ENCODE results near the gene ATF1.

ATF1 gene

DNA sequence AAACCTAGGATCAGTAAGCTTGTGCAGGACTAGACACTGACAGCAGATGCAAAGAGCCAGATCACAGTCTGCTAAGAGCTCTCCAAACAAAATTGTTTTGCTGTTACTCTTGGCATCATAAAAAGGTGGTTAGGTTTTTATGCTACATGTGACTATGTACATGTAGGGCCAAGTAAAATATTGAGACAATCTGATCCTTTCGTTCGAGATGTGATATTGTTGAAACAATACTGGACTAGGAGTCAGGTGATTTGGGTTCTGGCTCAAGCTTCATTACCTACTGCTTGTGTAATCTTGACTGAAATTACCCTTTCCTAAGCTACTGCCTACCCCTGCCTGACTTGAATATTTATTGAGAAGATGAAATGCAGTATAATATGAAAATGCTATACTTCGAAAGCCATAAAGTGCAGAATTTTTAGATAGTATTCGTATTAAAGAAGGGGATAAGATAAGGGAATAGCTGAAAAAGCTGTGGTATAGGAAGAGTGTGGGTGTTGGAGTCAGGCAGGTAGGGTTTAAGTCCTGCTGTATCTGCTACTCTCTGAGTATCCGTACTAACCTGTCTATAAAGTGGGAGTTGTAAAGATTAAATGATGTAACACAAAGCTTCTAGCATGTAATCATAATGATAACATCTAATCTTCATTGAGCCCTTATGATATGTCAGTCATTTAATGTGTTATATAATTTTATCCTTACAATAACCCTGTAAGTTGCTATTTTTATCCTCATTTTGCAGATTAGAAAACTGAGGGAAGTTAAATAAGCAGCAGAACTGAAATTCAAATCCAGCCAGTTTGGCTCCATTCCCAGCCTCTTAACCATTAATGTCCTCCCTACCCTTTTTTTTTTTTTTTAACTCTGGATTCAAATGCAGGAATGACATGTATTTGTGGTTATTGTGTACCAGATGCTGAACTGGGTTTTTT, 38.6 kb upstream of the ATF1 start:
- TF ChIP-seq CTCF (IDR thresholded peaks at IDR 0.05; ENCODE audit: low read depth, low read length, missing control alignments), result no peak
- peak; percentile 26 for DNase-seq (ENCODE audit: extremely low read depth, low read depth)
- H3K4me3 ChIP-seq (replicated peaks; ENCODE audit: low read depth, low read length), result no peak overlapping the region

- H3K4me3 ChIP-seq (replicated peaks; ENCODE audit: low read depth, low read length), result no peak overlapping the region
- no peak for TF ChIP-seq CTCF (IDR thresholded peaks at IDR 0.05; ENCODE audit: low read depth, low read length, missing control alignments)
- DNase-seq (ENCODE audit: extremely low read depth, low read depth), result no peak
Measured at GRCh38 chr12:50727466-50727865, 36.4 kb upstream of the ATF1 start.

GRCh38 chr12:50728417-50728816, 35.5 kb upstream of the ATF1 start:
- no peak overlapping the region for H3K4me3 ChIP-seq (replicated peaks; ENCODE audit: low read depth, low read length)
- no peak for TF ChIP-seq CTCF (IDR thresholded peaks at IDR 0.05; ENCODE audit: low read depth, low read length, missing control alignments)
- no peak for DNase-seq (ENCODE audit: extremely low read depth, low read depth)

GRCh38 chr12:50728841-50729240, 35.1 kb upstream of the ATF1 start:
- TF ChIP-seq CTCF (IDR thresholded peaks at IDR 0.05; ENCODE audit: low read depth, low read length, missing control alignments), result no peak
- DNase-seq (ENCODE audit: extremely low read depth, low read depth), result no peak
- H3K4me3 ChIP-seq (replicated peaks; ENCODE audit: low read depth, low read length), result no peak overlapping the region

GRCh38 chr12:50732591-50732990, 31.3 kb upstream of the ATF1 start:
- no peak for TF ChIP-seq CTCF (IDR thresholded peaks at IDR 0.05; ENCODE audit: low read depth, low read length, missing control alignments)
- H3K4me3 ChIP-seq (replicated peaks; ENCODE audit: low read depth, low read length), result no peak overlapping the region
- DNase-seq (ENCODE audit: extremely low read depth, low read depth), result peak; percentile 27

DNA sequence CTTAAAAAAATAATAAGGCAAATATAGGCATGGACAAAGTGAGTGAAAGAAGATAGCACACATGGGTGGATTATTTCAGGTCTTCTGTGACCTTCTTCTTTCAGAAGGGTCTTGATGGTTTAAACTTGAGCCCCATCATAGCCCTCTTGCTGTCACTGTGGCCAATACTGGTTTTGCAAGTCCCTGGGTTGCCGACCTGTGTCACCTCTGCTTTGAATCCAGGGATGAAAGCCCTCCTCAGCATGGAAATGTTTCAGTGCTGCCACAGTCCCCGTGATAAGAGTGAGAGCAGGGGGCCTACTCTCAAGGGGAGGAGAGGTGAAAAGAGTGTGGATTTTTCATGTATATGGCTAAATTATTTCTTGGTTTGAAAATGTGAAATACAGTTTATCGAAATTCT, 30.2 kb upstream of the ATF1 start:
- no peak for DNase-seq (ENCODE audit: extremely low read depth, low read depth)
- TF ChIP-seq CTCF (IDR thresholded peaks at IDR 0.05; ENCODE audit: low read depth, low read length, missing control alignments), result no peak
- no peak overlapping the region for H3K4me3 ChIP-seq (replicated peaks; ENCODE audit: low read depth, low read length)
